NCI-H524 treated with DMSO at 0.1 percent for 48 hours (cell line): ENCODE data around the gene SNHG17.

Experiments used
- DNase-seq: peaks from one replicate; lab custom pipeline; 2025; lab: John Stamatoyannopoulos, UW

The SNHG17 gene

DNA sequence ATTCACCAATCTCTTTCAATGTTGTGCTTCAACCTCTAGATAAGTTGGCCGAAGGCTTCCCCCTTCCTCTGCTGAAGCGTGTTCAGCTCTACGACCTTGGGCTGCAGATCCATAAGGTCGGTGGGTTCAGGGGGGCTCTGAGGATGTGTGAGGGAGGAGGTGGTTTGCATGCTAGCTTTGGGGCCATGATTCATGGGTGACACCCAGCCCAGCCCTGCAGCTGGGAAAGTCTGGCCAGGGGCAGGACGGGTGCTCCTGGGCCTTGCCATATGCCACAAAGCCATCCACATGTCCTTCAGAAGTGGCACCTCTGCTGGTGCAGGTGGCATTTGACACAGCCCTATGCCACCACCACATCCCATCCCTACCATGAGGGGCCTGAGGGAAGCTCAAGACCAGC lies 61.2 kb downstream of the SNHG17 start:
- DNase-seq, result no peak

DNA sequence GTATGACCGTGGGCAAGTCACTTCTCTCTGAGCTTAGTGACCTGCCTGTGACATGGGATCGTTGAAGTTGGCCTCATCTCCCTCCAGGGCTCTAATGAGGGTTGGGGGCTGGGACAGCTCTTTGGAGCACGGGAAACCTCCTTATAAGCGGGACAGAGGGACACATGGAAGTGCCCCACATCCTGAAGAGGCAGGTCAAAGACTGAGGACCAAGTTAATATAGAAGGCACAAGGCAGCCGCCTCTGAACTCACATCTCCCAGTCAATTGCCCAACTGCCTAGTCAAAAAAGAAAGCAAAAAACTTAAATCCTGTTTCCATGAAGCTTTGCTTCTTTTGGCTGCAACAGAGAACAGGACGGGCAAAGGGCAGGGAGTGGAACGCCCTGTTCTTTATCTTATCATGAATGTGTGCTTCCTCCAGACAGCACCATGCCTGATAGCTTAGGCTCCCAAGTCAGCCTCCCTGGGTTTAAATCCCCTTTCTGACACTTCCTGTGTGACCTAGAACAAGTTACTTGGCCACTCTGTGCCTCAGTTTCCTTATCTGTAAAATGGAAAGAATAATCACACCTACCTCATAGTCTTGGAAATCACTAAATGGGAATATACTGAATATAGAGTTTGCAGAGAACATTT lies 61.8 kb downstream of the SNHG17 start:
- DNase-seq, result no peak

DNA sequence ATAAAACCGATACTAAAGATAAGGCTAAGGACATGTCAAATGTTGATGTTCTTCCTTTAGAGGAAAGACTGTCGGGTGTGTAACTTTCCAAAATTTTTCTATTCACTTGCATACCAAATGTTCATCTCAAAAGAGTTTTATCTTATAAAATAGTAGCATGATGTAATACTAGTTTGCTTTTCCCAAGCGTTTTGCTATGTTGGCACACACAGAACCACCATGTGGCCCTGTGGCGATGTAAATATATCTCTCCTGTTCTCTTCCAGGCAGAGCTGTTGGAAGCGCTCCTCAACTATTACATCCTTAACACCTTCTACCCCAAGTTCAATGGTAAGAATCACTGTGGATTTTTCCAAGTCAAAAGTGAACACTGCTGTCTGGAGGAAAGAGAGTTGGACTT lies 62.3 kb downstream of the SNHG17 start:
- no peak for DNase-seq
